Testis (tissue), 2 donors: ENCODE results near the gene BUB1.
"Not testable (repeated sequence)": the region's sequence is repeated elsewhere in the genome, so short reads cannot be mapped to it uniquely, and the experiment has no call there.

Experiments
- POLR2A ChIP-seq: fragments of 450-650 bp; IDR thresholded peaks from one replicate; pipeline ENCODE4 v1.6.1; 2017; ENCODE audit warnings: antibody characterized with exemption, mild to moderate bottlenecking, moderate library complexity
- TF ChIP-seq, protein P1 (sequence below), 3 experiments: fragments of 450-650 bp in 2 of 3; fragments of 200-600 bp in 1 of 3; sonication (generic) in 1 of 3; IDR thresholded peaks; one replicate each; pipeline ENCODE4 v1.5.1; 2016 to 2019; ENCODE audit warnings: antibody characterized with exemption in 3 of 3, mild to moderate bottlenecking in 2 of 3, moderate library complexity in 1 of 3

GRCh38 chr2:110591973-110592372, 85.9 kb downstream of the BUB1 start:
- TF ChIP-seq, protein P1, sequence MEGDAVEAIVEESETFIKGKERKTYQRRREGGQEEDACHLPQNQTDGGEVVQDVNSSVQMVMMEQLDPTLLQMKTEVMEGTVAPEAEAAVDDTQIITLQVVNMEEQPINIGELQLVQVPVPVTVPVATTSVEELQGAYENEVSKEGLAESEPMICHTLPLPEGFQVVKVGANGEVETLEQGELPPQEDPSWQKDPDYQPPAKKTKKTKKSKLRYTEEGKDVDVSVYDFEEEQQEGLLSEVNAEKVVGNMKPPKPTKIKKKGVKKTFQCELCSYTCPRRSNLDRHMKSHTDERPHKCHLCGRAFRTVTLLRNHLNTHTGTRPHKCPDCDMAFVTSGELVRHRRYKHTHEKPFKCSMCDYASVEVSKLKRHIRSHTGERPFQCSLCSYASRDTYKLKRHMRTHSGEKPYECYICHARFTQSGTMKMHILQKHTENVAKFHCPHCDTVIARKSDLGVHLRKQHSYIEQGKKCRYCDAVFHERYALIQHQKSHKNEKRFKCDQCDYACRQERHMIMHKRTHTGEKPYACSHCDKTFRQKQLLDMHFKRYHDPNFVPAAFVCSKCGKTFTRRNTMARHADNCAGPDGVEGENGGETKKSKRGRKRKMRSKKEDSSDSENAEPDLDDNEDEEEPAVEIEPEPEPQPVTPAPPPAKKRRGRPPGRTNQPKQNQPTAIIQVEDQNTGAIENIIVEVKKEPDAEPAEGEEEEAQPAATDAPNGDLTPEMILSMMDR (IDR thresholded peaks at IDR 0.05), result not testable (repeated sequence)
- not testable (repeated sequence) for TF ChIP-seq POLR2A
